CD8-positive, alpha-beta memory T cell (primary cell): Measurements from ENCODE around the gene ROCK2. TPM values are rescaled to one million over a fixed set of nuclear protein-coding genes. Genes with fewer than 3 reads are reported as not detected.

Source experiments
- CTCF ChIA-PET: fragments of 350-600 bp; sonication (Branson Sonifier 250); formaldehyde crosslinking; loops from one replicate; lab custom pipeline; 2021; ENCODE audit warnings: antibody characterized with exemption; lab: Charles Lee
- POLR2A ChIA-PET: fragments of 350-600 bp; sonication (Branson Sonifier 250); formaldehyde crosslinking; loops from one replicate; lab custom pipeline; 2021; ENCODE audit warnings: antibody characterized with exemption; lab: Charles Lee
- DNase-seq, 5 donors: peaks; one replicate each; pipeline versions ENCODE4 v3.0.0 to v3.0.0-alpha.2; 2020 to 2022; ENCODE audit warnings: mixed read lengths in 1 of 5
- H3K27ac ChIP-seq: one replicate; pipeline ENCODE4 v1.7.0; 2013; ENCODE audit warnings: low read depth, mild to moderate bottlenecking, low read length, moderate library complexity
- H3K27me3 ChIP-seq: 2 replicates; pipeline ENCODE4 v1.7.0; 2013; ENCODE audit warnings: low read length, mild to moderate bottlenecking; ENCODE audit not compliant: insufficient read depth, poor library complexity, severe bottlenecking
- H3K36me3 ChIP-seq: 2 replicates; pipeline ENCODE4 v1.7.0; 2013; ENCODE audit warnings: mild to moderate bottlenecking, low read length, moderate library complexity; ENCODE audit not compliant: insufficient read depth
- H3K4me1 ChIP-seq: 2 replicates; pipeline ENCODE4 v1.7.0; 2013; ENCODE audit warnings: mild to moderate bottlenecking, low read length, moderate library complexity; ENCODE audit not compliant: insufficient read depth
- H3K4me3 ChIP-seq: 2 replicates; pipeline ENCODE4 v1.7.0; 2013; ENCODE audit warnings: mild to moderate bottlenecking, low read length
- H3K9me3 ChIP-seq: 2 replicates; pipeline ENCODE4 v1.7.0; 2013; ENCODE audit warnings: mild to moderate bottlenecking, low read length
- H3K27ac Mint-ChIP-seq, 8 donors: one replicate each; pipeline ENCODE4 v1.8.0; 2020 to 2021; ENCODE audit warnings: mixed read lengths in 8 of 8, mild to moderate bottlenecking in 6 of 8, inconsistent platforms in 3 of 8, moderate library complexity in 3 of 8
- H3K27me3 Mint-ChIP-seq, 2 donors: one replicate each; pipeline ENCODE4 v1.8.0; 2020 to 2021; ENCODE audit warnings: mixed read lengths in 2 of 2, mild to moderate bottlenecking in 1 of 2, moderate library complexity in 1 of 2
- H3K36me3 Mint-ChIP-seq, 3 donors: one replicate each; pipeline ENCODE4 v1.8.0; 2020 to 2021; ENCODE audit warnings: mixed read lengths in 3 of 3, inconsistent platforms in 1 of 3, mild to moderate bottlenecking in 1 of 3
- H3K4me1 Mint-ChIP-seq, 3 donors: one replicate each; pipeline ENCODE4 v1.8.0; 2020 to 2021; ENCODE audit warnings: mixed read lengths in 3 of 3, inconsistent platforms in 1 of 3, mild to moderate bottlenecking in 1 of 3
- H3K4me3 Mint-ChIP-seq, 7 donors: one replicate each; pipeline ENCODE4 v1.8.0; 2020 to 2021; ENCODE audit warnings: mixed read lengths in 7 of 7, mild to moderate bottlenecking in 6 of 7, moderate library complexity in 4 of 7, inconsistent platforms in 2 of 7
- H3K9me3 Mint-ChIP-seq, 5 donors: one replicate each; pipeline ENCODE4 v1.8.0; 2020 to 2022; ENCODE audit warnings: mixed read lengths in 5 of 5, mild to moderate bottlenecking in 3 of 5, moderate library complexity in 2 of 5, inconsistent platforms in 1 of 5
- polyA plus RNA-seq: library from polyadenylated mRNA; unstranded; fragments of 300-500 nt; fragmentation: Illumina TruSeq; gene quantifications from one replicate; pipeline ENCODE4 v1.2.3, GENCODE V29; 2021
- total RNA-seq, 2 experiments: library from RNA; stranded (reverse); gene quantifications; one replicate each; pipeline ENCODE4 v1.2.3, GENCODE V29; 2021

Gene ROCK2
- total and polyA plus RNA-seq, 3 experiments from 2014 or later = 15.5 to 22.9 (median 19.5) TPM

DNA sequence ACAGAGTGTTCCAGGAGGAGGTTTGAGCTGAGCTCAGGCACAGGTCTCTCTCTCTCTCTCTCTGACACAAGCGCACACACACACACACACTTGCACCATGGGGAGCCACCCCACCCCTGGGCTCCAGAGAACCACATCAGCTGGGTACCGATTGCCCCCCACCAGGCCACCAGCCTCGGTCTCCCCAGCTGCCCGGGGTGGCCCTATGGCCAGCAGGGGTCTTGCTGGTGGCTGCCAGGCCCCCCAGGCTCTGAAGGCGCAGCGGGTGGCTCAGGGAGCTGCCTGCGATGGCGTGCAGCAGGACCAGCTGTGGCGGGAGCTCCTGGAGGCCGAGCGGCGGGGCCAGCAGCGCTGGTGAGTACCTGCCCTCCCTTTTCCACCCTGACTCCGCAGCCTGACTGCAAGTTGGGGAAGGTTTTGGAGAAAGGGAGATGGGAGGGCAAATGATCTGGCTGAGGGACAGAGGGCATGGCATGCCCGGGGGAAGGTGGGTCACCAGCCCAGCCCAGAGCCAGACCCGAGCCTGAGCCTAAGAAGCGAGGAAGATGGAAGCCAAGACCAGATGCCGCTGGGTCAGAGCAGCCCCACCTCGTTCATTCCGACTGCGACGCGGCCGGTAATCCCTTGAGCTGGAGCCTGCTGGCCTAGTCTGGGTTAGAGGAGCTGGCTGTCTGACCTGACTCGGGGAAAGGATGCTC is 211.0 kb downstream of the ROCK2 start:
- DNase-seq = no peak
- Mint-ChIP-seq H3K4me1 (peaks cover 19 to 39% (median 31%) of the 10 kb centered on the region in 3 donors), H3K36me3 (peaks cover 0 to 2% (median 0%) of the 10 kb centered on the region in 3 donors), H3K4me3 (peak overlapping the region; percentile 84 to 92 (median 86)), H3K9me3 (no peaks in the 10 kb centered on the region), H3K27me3 (peaks cover 3 to 15% of the 10 kb centered on the region in 2 donors), H3K27ac (peak overlapping the region in 7 of 8 donors; percentile 71 to 98 (median 82))
- H3K4me3 ChIP-seq = peak overlapping the region; percentile 71
- ChIA-PET POLR2A (interaction anchor here (0.6 to 2.1 kb wide), 4 partner anchors 19 to 241 kb away, joined by 3 to 13 read pairs (median 6); partner anchors contain the start of gene SLC66A3), CTCF (interaction anchor here (0.7 to 15.6 kb wide), 40 partner anchors 8 to 450 kb away, joined by 3 to 231 read pairs (median 5); partner anchors contain the start of genes E2F6, PDIA6, ROCK2 and SLC66A3)
- no peaks in the 10 kb centered on the region for H3K27me3 ChIP-seq
- no peak overlapping the region for H3K27ac ChIP-seq
- peaks cover 22% of the 10 kb centered on the region for H3K4me1 ChIP-seq
- H3K9me3 ChIP-seq = no peaks in the 10 kb centered on the region
- no peaks in the 10 kb centered on the region for H3K36me3 ChIP-seq

DNA sequence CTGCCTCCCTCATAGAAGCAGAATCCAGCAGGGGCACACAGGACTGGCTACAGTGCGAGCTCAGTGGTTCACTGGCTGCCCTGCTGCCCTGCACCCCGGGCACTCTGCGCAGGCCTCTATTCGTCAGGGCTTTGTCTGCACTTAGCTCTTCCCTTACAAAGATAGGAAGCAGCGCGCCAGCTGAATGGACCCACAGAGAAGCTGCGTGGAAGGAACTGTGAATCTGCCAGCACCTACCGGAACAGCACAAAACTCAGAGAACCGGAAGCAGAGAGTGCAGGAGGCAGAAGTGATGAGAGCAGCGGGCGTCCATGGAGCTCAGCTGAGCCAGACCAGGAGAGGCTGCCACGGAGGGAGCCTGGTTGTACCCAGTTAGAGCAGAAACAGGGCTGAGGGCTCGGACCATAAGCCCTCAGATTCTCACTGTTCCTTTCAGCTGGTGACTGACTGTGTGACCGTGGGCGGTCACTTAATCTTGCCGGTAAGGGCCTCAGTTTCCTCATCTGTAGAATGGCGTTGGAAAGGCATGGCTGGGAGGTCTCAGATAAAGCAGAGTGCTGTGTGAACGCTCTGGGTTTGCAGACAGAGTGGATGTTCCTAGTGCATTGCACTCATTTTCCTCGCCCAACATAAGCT is 212.3 kb downstream of the ROCK2 start:
- Histone ChIP-seq H3K9me3 (no peaks in the 10 kb centered on the region), H3K4me3 (peak overlapping the region; percentile 71), H3K36me3 (no peaks in the 10 kb centered on the region), H3K27ac (no peak overlapping the region), H3K4me1 (peaks cover 22% of the 10 kb centered on the region), H3K27me3 (no peaks in the 10 kb centered on the region)
- Mint-ChIP-seq H3K9me3 (no peaks in the 10 kb centered on the region), H3K27ac (peak overlapping the region; percentile 32 to 94 (median 76)), H3K27me3 (peaks cover 4 to 11% of the 10 kb centered on the region in 2 donors), H3K36me3 (peaks cover 0 to 2% (median 0%) of the 10 kb centered on the region in 3 donors), H3K4me1 (peaks cover 25 to 49% (median 40%) of the 10 kb centered on the region in 3 donors), H3K4me3 (peak overlapping the region; percentile 84 to 92 (median 86))
- POLR2A ChIA-PET = interaction anchor here (1.8 to 2.1 kb wide), 2 partner anchors 20 to 23 kb away, joined by 8 to 13 read pairs; partner anchors contain the start of gene SLC66A3
- CTCF ChIA-PET = interaction anchor here (0.7 to 15.6 kb wide), 42 partner anchors 8 to 452 kb away, joined by 3 to 231 read pairs (median 5); partner anchors contain the start of genes E2F6, PDIA6, ROCK2 and SLC66A3
- DNase-seq = no peak

DNA sequence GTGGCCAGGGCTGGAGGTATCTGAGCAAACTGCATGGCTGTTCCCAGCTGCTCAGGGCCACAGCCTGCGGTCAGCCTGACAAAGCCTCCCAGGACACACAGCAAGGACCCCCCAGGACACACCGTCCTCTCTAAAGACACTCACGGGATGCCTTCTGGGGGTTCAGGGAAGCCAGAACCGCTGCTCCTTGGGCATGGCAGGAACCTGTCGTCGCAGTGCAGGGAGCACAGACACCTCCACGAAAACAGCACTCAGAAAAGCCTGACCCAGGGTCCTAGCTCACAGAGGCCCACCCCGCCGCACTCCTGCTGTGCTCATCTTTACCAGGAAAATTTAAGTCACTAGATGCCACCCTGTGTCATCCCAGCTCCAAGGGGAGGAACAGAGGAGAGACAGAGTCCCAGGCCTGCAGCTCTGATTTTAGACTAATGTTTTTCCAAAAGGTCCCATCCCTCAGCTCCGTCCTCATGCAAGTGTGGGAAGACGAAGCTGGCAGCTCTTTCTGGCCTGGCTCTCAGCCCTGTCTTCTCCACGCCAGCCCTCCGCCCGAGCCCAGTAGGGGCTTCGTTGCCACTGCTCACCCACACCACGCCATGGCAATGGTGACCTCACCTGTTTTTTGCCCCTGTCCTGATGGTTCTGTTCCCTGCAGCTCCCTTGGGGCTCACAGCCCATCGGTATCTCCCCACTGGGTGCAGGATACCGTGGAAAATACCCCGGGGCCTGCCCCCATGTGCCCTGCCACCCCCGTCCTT is 213.1 kb downstream of the ROCK2 start:
- peaks cover 25 to 49% (median 40%) of the 10 kb centered on the region in 3 donors for H3K4me1 Mint-ChIP-seq
- H3K36me3 Mint-ChIP-seq = no peaks in the 10 kb centered on the region
- Histone ChIP-seq H3K27me3 (no peaks in the 10 kb centered on the region), H3K36me3 (no peaks in the 10 kb centered on the region), H3K9me3 (no peaks in the 10 kb centered on the region), H3K27ac (no peak overlapping the region), H3K4me1 (peaks cover 22% of the 10 kb centered on the region), H3K4me3 (no peak overlapping the region)
- no peaks in the 10 kb centered on the region for H3K9me3 Mint-ChIP-seq
- H3K27ac Mint-ChIP-seq = peak overlapping the region in 3 of 8 donors; percentile 47 to 50 (median 47)
- peak overlapping the region in 4 of 7 donors; percentile 41 to 85 (median 66) for H3K4me3 Mint-ChIP-seq
- CTCF ChIA-PET = interaction anchor here (0.6 to 15.6 kb wide), 27 partner anchors 7 to 609 kb away, joined by 3 to 231 read pairs (median 8); partner anchors contain the start of genes E2F6 and SLC66A3
- peaks cover 2 to 5% of the 10 kb centered on the region in 2 donors for H3K27me3 Mint-ChIP-seq
- DNase-seq = no peak
- POLR2A ChIA-PET = interaction anchor here (0.5 kb wide), 1 partner anchor 320 kb away, joined by 3 read pairs; no protein-coding TSS in a partner anchor

Other genes starting within 250 kb of the ROCK2 start
- gene SLC66A3, start 189.2 kb downstream of the ROCK2 start, total RNA-seq = 10 to 100 TPM; 10.3 to 11.0 TPM
- gene SLC66A3, start 189.2 kb downstream of the ROCK2 start, polyA plus RNA-seq = 70.5 TPM
- 10 to 100 TPM; 13.9 to 14.7 TPM for gene E2F6, start 121.5 kb upstream of the ROCK2 start, total RNA-seq
- 4.5 TPM for gene E2F6, start 121.5 kb upstream of the ROCK2 start, polyA plus RNA-seq
- gene GREB1, start 189.4 kb upstream of the ROCK2 start, total RNA-seq = under 1 TPM; 0.55 to 0.94 TPM
- 0.16 TPM for gene GREB1, start 189.4 kb upstream of the ROCK2 start, polyA plus RNA-seq